GM18861 (cell line): ENCODE measurements around the gene CISD2.
"Not testable (repeated sequence)": the region's sequence is repeated elsewhere in the genome, so short reads cannot be mapped to it uniquely, and the experiment has no call there.

Experiments
- ATAC-seq: cut with Tn5 transposase; IDR thresholded peaks from one replicate; pipeline ENCODE4 v1.9.1; 2021; ENCODE audit not compliant: unreplicated experiment

CISD2 gene

DNA sequence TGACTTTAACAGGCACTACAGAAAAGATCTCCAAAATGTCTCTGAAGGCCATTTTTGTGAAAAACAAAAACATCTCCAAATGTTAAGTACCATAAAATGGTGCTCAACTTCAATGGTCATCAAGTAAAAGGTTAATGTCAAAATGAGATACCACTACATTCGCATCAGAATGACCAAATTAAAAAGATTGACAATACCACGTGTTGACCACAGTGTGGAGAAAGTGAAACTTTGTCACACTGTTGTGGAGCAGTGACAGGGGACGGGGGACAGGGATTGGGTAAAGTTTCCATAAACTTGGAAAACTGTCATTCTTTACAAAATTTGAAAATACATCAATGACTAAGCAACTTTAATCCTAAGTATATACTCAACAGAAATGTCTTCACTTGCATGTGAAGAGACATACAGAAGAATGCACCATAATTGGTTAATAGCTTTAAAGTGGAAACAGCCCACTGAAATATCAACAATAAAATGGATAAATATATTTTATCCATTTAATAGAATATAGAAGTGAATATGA is 19.1 kb upstream of the CISD2 start:
- ATAC-seq: no peak

DNA sequence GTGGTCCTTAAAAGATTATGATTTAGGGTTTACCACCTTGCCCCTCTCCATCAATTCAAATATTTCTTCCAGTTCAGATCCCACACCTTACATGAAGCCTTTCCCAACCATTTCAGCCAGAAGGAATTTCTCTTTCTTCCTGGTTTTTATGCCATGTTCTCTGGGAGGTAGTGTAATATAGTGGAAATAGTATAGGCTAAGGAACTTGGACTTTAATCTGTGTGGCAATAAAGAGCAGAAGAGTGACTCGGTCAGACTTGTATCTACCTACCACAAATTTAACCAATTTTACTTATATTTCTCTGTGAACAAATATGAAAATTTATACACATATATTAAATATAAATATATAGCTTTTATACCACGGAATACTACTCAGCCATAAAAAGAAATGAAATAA is 18.4 kb upstream of the CISD2 start:
- ATAC-seq: no peak

- no peak for ATAC-seq
Observed at GRCh38 chr4:102858828-102859464, 9.8 kb upstream of the CISD2 start.

- no peak for ATAC-seq
Observed at GRCh38 chr4:102860611-102861324, 8.0 kb upstream of the CISD2 start.

GRCh38 chr4:102862016-102862415 is 6.8 kb upstream of the CISD2 start:
- no peak for ATAC-seq

- no peak for ATAC-seq
Observed at GRCh38 chr4:102862747-102863146, 6.0 kb upstream of the CISD2 start.

DNA sequence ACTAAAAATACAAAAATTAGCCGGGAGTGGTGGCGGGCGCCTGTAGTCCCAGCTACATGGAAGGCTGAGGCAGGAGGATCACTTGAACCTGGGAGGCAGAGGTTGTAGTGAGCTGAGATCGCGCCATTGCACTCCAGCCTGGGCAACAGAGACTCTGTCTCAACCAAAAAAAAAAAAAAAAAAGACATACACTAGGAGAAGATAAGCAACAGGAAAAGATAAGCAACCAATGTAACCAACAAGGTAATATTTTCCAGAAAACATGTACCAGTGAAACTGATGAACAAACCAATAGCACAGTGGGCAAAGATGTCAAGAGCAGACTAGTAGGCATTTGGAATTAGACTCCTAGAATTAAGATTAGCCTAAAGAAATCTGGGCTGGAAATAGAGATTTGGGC is 3.5 kb upstream of the CISD2 start:
- not testable (repeated sequence) for ATAC-seq

DNA sequence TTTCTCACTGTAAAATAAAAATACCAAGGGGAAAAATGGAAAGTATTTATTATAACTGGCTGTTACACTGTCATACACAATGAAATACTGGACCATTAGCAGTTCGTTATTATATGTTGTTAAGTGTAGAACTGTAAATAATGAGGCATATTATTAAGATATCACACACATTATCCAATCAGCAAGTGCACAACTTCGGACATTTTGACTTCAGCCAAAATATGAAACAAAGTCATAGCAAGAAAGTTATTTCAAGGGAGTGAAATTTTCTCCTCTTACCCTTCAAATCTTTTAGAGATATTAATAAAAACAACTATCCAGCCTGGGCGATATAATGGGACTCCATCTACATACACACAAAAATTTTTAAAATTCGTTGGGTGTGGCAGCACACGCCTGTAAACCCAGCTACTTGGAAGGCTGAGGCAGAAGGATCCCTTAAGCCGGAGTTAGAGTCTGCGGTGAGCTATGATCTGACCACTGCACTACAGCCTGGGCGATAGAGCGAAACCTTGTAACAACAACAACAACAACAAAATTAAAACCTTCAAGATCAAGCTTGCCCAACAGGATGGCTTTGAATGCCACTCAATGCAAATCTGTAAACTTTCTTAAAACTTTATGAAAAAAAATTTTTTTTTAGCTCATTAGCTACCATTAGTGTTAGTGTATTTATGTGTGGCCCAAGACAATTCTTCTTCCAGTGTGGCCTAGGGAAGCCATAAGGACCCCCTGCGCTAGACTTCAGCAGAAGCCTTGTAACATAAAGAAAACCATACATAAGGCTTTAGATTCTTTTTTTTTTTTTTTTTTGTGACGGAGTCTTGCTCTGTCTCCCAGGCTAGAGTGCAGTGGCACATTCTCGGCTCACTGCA is 1.3 kb upstream of the CISD2 start:
- no peak for ATAC-seq

DNA sequence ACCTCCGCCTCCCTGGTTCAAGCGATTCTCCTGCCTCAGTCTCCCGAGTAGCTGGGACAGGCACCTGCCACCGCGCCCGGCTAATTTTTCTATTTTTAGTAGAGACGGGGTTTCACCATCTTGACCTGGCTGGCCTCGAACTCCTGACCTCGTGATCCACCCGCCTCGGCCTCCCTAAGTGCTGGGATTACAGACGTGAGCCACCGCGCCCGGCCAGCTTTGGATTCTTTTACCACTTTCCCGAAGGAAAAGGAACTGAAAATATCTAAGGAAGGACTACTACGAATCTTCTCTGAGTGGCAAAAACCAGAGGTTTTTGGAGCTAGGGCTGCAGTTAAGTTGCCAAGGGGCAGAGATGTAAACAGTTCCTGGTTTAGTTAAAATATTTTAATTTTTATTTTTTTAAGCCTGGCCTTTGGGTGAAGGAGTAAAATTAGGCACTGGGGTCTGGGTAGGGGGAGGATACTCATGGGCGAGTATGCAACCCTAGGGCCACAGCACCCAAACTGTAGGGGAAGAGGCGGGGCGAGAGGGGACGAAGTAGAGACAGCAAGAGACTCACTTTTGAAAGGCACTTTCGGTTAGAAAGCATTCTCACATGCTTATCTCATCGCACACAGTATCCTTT is 525 bp upstream of the CISD2 start:
- no peak for ATAC-seq

DNA sequence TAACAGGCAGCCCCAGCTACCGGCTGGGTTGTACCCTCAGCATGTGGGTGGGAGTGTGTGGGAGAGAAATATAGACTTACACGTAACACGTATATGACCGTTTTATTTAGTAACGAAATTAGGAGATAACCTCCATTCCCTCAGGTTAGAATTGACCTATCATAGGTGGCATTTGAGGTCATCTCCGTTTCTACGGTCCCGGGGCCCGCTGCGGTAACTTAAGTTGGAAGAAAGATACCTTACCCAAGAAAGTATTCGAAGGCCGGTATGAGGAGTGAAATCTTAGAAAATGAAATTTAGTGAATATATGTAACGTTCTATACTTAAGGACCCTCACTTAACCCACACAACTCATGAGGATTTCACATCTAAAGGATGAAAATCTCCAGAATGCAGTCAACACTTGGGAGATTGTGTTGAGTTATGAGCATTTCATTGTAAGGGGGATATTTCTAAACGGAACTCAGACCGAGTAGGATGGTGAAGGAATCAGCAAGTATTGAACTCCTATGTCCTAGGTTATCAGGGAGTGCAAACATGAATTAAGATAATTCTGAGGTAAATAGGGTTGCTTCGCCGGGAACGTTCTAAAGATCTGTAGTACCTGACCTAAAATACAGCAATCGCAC is 891 bp downstream of the CISD2 start:
- ATAC-seq: peak; percentile 26

GRCh38 chr4:102871772-102872171 is 3.0 kb downstream of the CISD2 start:
- no peak for ATAC-seq

DNA sequence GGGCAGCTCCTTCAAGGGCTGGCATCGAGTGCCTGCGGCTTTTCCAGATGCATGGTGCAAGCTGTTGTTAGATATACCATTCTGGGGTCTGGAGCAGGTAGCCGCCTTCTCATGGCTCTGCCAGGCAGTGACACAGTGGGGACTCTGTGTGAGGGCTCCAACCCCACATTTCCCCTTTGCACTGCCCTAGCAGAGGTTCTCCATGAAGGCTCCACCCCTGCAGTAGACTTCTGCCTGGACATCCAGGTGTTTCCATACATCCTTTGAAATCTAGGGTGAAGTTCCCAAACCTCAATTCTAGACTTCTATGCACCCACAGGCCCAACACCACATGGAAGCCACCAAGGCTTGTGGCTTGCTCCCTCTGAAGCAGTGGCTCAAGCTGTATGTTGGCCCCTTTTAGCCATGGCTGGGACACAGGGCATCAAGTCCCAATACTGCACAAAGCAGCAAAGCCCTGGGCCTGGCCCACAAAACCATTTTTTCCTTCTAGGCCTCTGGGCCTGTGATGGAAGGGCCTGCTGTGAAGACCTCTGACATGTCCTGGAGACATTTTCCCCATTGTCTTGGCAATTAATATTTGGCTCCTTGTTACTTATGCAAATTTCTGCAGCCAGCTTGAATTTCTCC is 8.8 kb downstream of the CISD2 start:
- ATAC-seq: not testable (repeated sequence)

GRCh38 chr4:102878349-102878748 is 9.6 kb downstream of the CISD2 start:
- not testable (repeated sequence) for ATAC-seq

DNA sequence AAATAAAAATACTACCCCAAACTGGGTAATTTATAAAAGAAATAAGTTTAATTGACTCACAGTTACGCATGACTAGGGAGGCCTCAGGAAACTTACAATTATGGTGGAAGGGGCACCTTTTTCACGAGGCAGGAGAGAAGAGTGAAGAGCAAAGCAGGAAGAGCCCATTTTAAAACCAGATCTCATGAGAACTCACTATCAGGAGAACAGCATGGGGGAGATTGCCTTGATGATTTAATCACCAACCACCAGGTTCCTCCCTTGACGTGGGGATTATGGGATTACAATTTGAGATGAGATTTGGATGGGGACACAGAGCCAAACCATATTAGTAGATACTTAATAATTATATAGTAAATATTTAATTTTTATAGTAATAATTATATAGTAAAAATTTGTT is 10.1 kb downstream of the CISD2 start:
- ATAC-seq: no peak

DNA sequence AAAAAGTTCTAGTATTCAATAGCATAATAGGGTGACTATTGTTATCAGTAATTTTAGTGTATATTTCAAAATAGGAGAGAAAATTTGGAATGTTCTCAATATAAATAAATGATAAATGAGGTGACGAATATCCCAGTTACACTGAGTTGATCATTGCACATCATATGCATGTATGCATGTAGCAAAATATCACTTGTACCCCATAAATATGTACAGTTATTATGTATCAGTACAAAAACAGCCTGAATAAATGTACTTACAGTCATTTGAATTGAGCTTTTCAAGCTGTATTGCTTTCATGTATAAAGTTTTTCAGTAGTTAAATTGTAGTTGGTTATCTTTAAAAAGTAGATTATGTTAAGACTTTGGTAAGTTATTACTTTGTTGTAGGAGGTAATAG is 12.6 kb downstream of the CISD2 start:
- no peak for ATAC-seq

DNA sequence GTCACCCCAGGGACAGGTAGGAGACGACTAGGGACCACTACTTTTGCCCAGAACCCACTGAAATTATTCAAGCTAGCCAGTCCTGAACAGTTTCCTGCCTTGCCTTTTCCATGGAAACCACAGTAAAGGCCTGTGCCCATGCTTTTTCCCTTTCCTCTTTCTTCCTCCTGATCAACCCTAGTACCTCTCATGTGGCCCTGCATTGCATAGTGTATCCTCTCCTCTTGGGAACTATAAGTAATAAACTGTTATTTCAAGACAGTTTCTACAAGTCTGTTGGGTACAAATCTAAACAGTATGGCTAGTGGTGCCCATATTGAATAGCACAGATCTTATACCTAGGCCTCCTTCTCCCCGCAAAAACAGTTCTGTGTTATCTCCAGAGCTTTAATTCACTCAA is 14.5 kb downstream of the CISD2 start:
- ATAC-seq: no peak

DNA sequence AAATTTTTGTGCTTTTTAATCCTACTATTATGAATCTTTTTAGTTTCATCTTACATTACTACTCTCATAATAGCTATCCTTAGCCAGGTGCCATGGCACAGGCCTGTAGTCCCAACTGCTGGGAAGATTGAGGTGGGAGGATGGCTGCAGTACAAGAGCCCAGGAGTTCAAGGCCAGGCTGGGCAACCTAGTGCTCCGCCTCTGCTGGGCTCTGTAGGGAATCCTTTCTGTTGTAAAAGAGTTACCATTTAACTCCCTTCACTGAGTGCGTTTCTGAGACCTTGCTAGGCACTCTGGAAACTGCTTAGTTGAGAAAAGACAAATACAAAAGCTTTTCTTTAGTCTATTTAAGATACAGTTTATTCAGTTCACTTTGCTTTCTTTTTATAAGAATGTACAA is 19.8 kb downstream of the CISD2 start:
- ATAC-seq: not testable (repeated sequence)

DNA sequence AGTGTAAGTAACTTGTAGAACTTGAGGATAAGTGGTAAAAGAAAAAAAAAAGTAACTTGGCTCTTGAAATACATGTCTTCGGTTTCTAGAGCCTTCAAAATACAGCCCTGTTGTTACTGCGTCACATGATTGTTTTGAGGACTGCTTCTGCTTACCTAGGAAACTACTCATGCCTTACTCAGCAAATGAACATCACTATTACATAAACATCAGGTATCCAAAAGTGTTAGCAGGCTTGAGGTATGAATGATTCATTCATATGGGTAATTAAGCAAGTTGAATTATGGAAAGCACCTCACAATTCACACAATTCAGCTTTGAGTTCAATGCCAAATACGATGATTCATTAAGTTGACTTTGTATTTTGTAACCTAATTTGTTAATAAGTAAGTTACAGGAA is 21.1 kb downstream of the CISD2 start:
- ATAC-seq: not testable (repeated sequence)

- ATAC-seq: not testable (repeated sequence)
Observed at GRCh38 chr4:102896547-102896946, 27.8 kb downstream of the CISD2 start.

GRCh38 chr4:102897610-102898009 is 28.8 kb downstream of the CISD2 start:
- not testable (repeated sequence) for ATAC-seq
